Measurements from ENCODE around the gene OGA.
A peak's percentile ranks its signal among the peaks of the same experiment; 100 is the strongest.

Gene OGA

DNA sequence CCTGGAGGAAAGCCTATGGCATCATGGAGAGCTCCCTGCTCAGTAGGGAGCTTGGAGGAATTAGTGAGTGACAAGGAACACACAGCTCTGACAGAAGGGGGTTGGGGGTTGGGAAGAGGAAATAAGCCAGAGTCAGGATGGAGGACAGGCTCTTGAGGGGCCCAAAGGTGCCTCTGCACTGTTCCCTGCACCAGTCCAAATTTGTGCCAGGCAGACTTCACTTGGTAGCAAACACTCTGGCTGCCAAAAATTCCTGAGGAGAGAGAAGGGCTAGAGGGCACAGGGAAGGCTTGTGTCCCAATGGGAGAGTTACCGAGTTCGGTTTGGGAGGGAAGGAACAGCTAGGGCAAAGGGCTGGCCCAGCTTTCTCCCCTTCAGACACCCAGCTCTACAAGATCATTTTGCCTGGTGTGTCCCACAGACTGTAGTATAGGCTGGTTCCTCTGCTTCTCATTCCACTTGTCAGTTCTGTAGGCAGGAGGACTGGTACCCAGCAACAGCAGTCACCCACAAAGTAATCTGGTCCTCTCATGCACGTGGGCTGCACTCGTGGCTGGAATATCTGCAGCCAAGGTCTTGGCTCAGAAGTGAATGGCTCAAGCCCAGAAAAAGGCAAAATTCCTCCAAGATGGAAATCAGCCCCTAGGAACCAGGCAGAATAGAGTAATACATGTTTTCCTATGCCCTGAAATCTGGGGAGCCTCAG lies 33.3 kb upstream of the OGA start:
- H3K4me3 ChIP-seq (ENCODE audit: low read length): no peak overlapping the region
- DNase-seq (ENCODE audit: low read depth): no peak
- TF ChIP-seq, protein P1, sequence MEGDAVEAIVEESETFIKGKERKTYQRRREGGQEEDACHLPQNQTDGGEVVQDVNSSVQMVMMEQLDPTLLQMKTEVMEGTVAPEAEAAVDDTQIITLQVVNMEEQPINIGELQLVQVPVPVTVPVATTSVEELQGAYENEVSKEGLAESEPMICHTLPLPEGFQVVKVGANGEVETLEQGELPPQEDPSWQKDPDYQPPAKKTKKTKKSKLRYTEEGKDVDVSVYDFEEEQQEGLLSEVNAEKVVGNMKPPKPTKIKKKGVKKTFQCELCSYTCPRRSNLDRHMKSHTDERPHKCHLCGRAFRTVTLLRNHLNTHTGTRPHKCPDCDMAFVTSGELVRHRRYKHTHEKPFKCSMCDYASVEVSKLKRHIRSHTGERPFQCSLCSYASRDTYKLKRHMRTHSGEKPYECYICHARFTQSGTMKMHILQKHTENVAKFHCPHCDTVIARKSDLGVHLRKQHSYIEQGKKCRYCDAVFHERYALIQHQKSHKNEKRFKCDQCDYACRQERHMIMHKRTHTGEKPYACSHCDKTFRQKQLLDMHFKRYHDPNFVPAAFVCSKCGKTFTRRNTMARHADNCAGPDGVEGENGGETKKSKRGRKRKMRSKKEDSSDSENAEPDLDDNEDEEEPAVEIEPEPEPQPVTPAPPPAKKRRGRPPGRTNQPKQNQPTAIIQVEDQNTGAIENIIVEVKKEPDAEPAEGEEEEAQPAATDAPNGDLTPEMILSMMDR (IDR thresholded peaks at IDR 0.05; ENCODE audit: insufficient read depth, low read depth, low read length, missing control alignments): no peak

DNA sequence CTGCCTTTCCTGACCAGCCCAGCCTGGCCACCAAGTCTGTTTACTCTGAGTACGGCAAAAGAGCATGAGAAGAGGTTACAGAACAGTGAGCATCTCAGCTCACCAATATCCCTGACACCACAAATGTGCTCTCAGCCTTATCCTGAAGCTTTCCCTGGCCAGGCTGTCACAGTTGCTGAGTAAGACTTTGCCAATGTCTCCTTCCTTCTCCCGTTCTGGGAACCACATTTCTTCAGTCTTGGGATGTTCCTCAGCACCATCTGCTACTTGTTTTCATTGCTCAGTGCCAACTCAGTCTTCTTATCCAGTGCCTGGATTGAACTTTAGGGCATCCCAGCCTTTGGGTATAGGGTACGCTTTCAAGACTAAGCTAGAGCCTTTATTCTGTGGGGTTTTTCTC lies 32.5 kb upstream of the OGA start:
- TF ChIP-seq, protein P1 (IDR thresholded peaks at IDR 0.05; ENCODE audit: insufficient read depth, low read depth, low read length, missing control alignments): no peak
- no peak overlapping the region for H3K4me3 ChIP-seq (ENCODE audit: low read length)
- no peak for DNase-seq (ENCODE audit: low read depth)

DNA sequence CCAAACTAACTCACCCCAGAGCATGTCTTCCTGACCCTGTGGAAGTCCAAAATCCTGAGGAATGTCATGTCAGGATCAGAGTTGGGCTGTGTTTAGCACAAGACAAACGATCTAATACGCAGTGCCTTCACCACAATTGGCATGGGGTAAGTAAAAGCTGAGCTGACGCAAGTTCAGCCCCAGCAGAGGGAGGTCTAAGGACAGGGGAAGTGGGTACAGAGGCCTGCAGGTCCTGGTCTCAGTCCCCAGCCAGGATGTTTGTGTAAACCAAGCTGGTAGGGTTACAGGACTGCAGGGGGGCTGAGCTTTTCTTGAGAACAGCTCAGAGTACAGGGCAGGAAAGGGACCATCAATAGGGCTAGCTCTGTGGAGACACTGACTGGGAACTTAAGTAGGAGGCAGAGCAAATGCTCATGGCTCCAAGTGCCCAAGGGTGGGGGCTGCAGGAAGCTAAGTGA lies 30.7 kb upstream of the OGA start:
- TF ChIP-seq, protein P1 (IDR thresholded peaks at IDR 0.05; ENCODE audit: insufficient read depth, low read depth, low read length, missing control alignments): no peak
- no peak for DNase-seq (ENCODE audit: low read depth)
- no peak overlapping the region for H3K4me3 ChIP-seq (ENCODE audit: low read length)

DNA sequence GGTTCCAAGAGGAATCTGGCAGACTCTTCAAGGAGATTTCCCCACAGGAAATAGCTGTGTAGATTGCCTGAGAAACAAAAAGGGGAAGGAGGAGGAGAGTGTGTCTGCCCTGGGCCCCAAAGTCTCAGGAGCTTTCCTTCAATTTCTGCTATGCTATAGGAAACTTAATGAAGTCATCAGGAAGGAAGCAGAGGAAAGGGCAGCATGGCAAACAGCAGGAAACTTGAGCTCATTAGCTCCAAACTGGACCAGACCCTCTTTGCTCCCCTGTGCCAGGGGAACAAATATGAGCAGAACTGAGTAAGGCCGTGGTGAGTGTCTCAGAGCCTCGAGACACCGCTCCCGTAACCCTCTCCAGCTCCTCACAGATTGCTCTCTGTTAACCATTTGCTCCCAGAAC lies 30.2 kb upstream of the OGA start:
- DNase-seq (ENCODE audit: low read depth): no peak
- TF ChIP-seq, protein P1 (IDR thresholded peaks at IDR 0.05; ENCODE audit: insufficient read depth, low read depth, low read length, missing control alignments): no peak
- no peak overlapping the region for H3K4me3 ChIP-seq (ENCODE audit: low read length)

DNA sequence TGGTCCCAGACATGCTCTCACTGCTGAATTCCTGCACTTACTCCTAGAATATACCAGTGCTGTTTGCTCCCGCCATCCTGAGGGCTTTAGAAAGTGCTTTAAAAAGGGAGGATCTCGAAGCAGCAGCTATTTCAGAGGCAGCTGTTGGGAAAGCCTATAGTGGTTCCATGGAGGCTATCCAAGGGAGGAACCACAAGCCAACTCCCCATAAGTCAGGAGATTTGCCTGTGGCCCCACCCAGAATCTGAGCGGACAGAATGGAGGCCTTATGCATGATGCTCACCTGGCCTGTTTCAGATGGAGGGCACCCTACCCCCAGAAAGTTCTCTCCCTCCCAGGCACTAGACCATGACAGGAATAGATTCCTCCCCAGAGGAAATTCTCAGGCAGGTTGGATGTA lies 27.6 kb upstream of the OGA start:
- no peak overlapping the region for H3K4me3 ChIP-seq (ENCODE audit: low read length)
- DNase-seq (ENCODE audit: low read depth): no peak
- TF ChIP-seq, protein P1 (IDR thresholded peaks at IDR 0.05; ENCODE audit: insufficient read depth, low read depth, low read length, missing control alignments): no peak

DNA sequence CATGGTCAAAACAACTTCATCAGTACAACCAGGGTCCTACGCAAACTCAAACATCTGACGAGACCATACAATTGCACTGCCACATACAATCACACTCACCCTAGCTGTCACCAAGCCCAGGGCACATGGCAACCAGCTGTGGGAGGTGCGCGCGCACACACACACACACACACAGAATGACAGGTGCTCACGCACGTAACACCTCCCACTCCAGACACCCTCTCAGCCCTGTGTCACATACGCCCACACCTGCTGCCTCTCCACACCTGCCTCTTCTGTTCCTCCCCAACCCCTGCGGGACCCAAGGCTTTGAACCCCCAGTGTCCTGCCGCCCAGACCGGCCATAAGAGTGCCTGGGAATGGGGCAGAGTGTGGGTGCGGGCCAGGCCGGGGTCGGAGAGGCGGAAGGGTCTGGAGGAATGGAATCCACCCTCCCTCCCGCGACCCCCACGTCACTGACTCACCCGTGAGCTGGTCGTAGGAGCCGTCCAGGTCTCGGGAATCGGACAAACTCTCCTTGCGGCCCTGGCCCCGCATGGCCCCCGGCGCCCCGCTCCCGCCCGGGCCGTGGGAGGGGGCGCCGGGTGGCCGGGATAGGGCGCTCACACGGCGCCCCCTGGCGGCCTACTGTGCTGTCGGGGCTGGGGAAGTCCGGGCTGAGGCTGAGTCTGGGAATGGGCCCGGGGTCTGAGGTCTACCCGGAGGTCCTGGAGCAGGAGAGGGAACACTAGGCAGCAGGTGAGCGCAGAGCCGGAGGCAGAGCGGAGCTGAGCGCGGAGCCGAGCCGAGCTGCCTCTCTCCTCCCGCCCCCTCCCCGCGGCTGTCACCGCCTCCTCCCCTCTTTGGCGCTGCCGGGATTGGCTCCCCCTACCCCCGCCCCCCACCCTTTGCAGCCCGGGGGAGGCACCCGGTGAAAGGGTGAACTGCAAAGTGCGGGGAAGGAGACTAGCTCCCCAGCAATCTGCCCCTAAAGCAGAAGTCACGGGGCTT lies 25.1 kb upstream of the OGA start, which contains the start of gene KCNIP2:
TSS of gene KCNIP2 (minus strand) at position 769 of the 990 bp plus-strand sequence. CDS start at position 537, 232 bp downstream.
- H3K4me3 ChIP-seq (ENCODE audit: low read length): no peak within 1 kb of the TSS
- DNase-seq (ENCODE audit: low read depth): no peak
- TF ChIP-seq, protein P1 (IDR thresholded peaks at IDR 0.05; ENCODE audit: insufficient read depth, low read depth, low read length, missing control alignments): peak; percentile 29
